ENCODE data around the gene NIT1. TPM values are rescaled to one million over a fixed set of nuclear protein-coding genes. Genes with fewer than 3 reads are reported as not detected.
A peak's percentile ranks its signal among the peaks of the same experiment; 100 is the strongest.

Gene NIT1
- total and polyA plus RNA-seq, 2 experiments from 2014 or later, result 64.6 to 65.9 TPM

DNA sequence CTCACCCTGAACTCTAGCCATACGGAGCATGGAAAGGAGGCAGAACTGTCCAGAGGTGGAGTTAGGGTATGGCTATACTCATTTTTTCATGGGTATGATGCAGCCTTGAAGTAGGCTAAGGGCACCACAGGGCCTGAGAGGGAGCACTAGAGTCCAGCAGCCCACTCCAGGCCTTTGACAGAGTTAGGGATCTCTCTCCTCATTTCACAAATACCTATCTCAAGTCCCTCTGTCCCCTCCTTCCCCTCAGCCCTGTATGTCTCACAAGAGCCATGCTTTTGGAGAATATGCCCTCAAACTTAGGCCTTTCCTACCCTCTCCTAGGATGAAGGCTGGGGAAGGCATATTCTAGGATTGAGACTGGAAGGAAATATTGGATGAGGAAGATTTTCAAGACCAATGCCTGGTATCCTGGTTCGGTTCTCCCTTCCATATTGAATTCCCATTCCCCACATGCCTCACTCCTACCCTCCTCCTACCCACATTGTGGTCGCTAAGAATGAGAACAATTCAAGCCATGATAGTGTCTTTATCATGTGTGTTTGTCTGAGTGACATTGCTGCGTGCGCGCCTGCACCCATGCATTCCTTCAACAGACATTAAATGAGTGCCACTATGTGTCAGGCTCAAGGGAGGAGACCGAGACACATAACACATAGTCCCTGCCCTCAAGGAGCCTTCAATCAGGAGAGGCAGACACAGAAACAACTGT lies 26.0 kb upstream of the NIT1 start:
- DNase-seq (ENCODE audit: low read depth in 1 of 2, low spot score in 1 of 2), result peak in 1 of 2 donors; percentile 36
- TF ChIP-seq, protein P1, sequence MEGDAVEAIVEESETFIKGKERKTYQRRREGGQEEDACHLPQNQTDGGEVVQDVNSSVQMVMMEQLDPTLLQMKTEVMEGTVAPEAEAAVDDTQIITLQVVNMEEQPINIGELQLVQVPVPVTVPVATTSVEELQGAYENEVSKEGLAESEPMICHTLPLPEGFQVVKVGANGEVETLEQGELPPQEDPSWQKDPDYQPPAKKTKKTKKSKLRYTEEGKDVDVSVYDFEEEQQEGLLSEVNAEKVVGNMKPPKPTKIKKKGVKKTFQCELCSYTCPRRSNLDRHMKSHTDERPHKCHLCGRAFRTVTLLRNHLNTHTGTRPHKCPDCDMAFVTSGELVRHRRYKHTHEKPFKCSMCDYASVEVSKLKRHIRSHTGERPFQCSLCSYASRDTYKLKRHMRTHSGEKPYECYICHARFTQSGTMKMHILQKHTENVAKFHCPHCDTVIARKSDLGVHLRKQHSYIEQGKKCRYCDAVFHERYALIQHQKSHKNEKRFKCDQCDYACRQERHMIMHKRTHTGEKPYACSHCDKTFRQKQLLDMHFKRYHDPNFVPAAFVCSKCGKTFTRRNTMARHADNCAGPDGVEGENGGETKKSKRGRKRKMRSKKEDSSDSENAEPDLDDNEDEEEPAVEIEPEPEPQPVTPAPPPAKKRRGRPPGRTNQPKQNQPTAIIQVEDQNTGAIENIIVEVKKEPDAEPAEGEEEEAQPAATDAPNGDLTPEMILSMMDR (IDR thresholded peaks at IDR 0.05; ENCODE audit: low read depth, low read length), result no peak

DNA sequence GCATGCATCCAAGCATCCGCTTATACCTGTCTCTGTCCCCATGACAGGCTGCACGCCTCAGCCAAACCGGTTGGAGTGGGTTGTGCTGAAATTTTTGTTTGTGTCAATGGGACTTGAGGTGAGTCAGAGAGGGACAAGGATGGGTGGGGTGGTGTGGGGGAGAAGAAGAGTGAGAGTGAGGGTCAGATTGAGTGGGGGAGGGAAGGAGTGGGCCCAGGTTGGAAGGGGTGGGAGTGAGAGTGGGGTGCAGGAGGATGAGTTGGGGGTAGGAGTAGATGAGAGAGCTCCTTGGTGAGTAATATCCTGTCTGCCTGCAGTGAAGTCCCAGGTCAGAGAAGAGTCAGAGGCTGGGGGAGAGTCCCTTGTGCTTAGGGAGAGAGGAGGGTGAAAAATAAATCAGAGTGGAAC lies 25.3 kb upstream of the NIT1 start:
- H3K36me3 ChIP-seq, result no peaks in the 10 kb centered on the region
- peaks cover 3% of the 10 kb centered on the region for H3K4me1 ChIP-seq (ENCODE audit: low read depth)
- TF ChIP-seq, protein P1 (IDR thresholded peaks at IDR 0.05; ENCODE audit: low read depth, low read length), result no peak
- H3K4me3 ChIP-seq, result no peak overlapping the region
- DNase-seq (ENCODE audit: low read depth in 1 of 2, low spot score in 1 of 2), result no peak
- no peaks in the 10 kb centered on the region for H3K9me3 ChIP-seq (ENCODE audit: low read depth)
- peaks cover 3% of the 10 kb centered on the region for H3K27me3 ChIP-seq
- H3K27ac ChIP-seq, result no peak overlapping the region

More for the DNA sequence above, 26.0 kb upstream of the NIT1 start:
- Histone ChIP-seq H3K27ac (no peak overlapping the region), H3K9me3 (ENCODE audit: low read depth) (no peaks in the 10 kb centered on the region), H3K36me3 (no peaks in the 10 kb centered on the region), H3K27me3 (peaks cover 3% of the 10 kb centered on the region), H3K4me1 (ENCODE audit: low read depth) (no peaks in the 10 kb centered on the region), H3K4me3 (no peak overlapping the region)

DNA sequence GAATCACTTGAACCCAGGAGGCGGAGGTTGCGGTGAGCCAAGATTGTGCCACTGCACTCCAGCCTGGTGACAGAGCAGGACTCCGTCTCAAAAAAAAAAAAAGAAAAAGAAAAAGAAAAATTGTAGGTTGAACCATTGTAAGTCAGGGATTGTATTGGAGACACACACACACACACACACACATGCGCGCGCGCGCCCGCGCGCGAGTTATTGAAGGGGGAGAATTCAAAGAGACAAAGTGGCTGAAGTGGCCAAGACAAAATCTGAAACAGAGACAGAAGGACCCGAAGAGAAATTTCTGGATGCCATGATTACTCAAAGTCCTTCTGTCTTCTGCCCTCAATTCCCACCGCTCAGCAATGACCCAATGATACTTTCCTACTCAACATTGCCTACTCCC lies 23.4 kb upstream of the NIT1 start:
- H3K4me3 ChIP-seq, result no peak overlapping the region
- H3K36me3 ChIP-seq, result no peaks in the 10 kb centered on the region
- peaks cover 3% of the 10 kb centered on the region for H3K4me1 ChIP-seq (ENCODE audit: low read depth)
- H3K9me3 ChIP-seq (ENCODE audit: low read depth), result no peaks in the 10 kb centered on the region
- H3K27me3 ChIP-seq, result peaks cover 3% of the 10 kb centered on the region
- DNase-seq (ENCODE audit: low read depth in 1 of 2, low spot score in 1 of 2), result no peak
- TF ChIP-seq, protein P1 (IDR thresholded peaks at IDR 0.05; ENCODE audit: low read depth, low read length), result no peak
- no peak overlapping the region for H3K27ac ChIP-seq

DNA sequence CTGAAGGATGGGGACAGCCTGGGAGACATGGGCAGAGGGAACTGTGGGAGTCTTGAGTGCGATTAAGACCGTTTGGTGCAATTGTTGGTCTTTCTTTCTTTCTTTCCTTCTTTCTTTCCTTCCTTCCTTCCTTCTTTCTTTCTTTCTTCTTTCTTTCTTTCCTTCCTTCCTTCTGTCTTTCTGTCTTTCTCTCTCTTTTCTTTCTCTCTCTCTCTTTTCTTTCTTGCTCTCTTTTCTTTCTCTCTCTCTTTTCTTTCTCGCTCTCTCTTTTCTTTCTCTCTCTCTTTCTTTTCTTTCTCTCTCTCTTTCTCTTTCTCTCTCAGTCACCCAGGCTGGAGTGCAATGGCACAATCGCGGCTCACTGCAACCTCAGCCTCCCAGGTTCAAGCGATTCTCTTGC lies 22.7 kb upstream of the NIT1 start:
- H3K36me3 ChIP-seq, result no peaks in the 10 kb centered on the region
- H3K4me1 ChIP-seq (ENCODE audit: low read depth), result peaks cover 3% of the 10 kb centered on the region
- peaks cover 3% of the 10 kb centered on the region for H3K27me3 ChIP-seq
- no peak overlapping the region for H3K4me3 ChIP-seq
- TF ChIP-seq, protein P1 (IDR thresholded peaks at IDR 0.05; ENCODE audit: low read depth, low read length), result no peak
- H3K27ac ChIP-seq, result no peak overlapping the region
- DNase-seq (ENCODE audit: low read depth in 1 of 2, low spot score in 1 of 2), result no peak
- H3K9me3 ChIP-seq (ENCODE audit: low read depth), result no peaks in the 10 kb centered on the region

DNA sequence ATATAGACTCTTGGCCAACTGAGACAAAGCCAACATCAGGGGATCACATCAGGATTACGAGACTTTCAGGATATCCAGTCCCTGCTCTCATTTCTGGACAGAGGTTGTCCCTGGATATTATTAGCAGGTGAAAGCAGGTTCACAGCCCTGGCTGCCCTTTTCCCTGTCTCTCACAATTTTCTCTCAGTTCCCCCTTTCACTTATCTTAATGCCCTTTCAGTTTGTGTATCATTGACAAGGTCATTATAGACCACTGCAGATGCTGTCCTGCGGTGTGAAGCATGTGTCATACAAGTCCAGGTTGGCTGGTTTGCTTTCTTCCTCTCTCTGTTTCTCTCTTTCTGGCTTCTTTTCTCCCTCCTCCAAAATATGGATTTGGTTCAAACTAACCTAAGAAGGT lies 21.9 kb upstream of the NIT1 start:
- peaks cover 3% of the 10 kb centered on the region for H3K27me3 ChIP-seq
- no peak overlapping the region for H3K4me3 ChIP-seq
- no peak for DNase-seq (ENCODE audit: low read depth in 1 of 2, low spot score in 1 of 2)
- TF ChIP-seq, protein P1 (IDR thresholded peaks at IDR 0.05; ENCODE audit: low read depth, low read length), result no peak
- peaks cover 3% of the 10 kb centered on the region for H3K4me1 ChIP-seq (ENCODE audit: low read depth)
- no peak overlapping the region for H3K27ac ChIP-seq
- H3K9me3 ChIP-seq (ENCODE audit: low read depth), result no peaks in the 10 kb centered on the region
- peaks cover 3% of the 10 kb centered on the region for H3K36me3 ChIP-seq

Data from cardiac muscle cell (in vitro differentiated cells and primary cell).